ENCODE data around the gene ATP9A. TPM values are rescaled to one million over a fixed set of nuclear protein-coding genes. Genes with fewer than 3 reads are reported as not detected.

Gene ATP9A
- total RNA-seq, 3 donors from 2014 or later, result 54.0 to 102 (median 59.4) TPM

DNA sequence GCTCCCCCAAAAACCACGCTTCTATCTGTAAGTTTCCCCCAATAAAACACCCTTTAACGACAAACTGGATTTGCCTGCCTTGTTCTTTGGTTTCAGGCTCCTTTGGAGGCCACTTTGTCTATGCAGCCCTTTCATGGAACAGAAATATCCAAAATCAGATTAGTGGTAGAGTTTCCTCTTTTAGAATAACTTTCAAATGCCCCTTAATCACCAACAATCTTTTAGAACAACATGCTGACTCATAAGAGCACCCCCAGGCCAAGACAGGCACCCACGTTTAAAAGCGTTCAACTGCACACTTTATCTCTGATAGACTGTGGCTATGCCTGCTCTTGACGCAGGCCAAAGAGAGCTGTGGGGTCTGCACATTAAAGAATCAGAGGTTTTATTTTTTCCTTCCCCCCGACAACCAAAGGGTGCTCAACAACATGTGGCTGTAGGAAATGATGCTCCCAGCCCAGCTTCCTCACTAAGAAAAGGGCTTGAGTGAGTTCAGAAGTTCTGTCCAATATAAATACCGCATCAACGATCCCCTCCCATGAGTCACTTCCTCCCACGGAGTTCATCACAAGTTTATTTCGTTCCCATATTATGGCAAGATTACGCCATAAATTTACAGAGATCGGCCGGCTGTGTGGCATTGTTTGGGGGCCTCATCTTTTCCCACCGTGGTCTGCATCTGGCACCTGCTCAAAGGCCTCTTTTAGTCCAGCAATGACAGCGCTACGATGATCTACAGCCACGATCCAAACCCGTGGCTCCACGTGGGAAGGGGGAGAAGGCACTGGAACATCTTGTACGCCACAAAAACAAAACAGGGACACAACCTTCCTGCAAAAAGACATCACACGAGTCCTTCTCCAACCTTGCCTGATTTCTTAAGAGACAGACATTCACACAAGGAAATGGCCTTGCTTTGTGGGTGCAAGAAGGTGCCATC, 136.9 kb downstream of the ATP9A start:
- TF ChIP-seq, protein P1, sequence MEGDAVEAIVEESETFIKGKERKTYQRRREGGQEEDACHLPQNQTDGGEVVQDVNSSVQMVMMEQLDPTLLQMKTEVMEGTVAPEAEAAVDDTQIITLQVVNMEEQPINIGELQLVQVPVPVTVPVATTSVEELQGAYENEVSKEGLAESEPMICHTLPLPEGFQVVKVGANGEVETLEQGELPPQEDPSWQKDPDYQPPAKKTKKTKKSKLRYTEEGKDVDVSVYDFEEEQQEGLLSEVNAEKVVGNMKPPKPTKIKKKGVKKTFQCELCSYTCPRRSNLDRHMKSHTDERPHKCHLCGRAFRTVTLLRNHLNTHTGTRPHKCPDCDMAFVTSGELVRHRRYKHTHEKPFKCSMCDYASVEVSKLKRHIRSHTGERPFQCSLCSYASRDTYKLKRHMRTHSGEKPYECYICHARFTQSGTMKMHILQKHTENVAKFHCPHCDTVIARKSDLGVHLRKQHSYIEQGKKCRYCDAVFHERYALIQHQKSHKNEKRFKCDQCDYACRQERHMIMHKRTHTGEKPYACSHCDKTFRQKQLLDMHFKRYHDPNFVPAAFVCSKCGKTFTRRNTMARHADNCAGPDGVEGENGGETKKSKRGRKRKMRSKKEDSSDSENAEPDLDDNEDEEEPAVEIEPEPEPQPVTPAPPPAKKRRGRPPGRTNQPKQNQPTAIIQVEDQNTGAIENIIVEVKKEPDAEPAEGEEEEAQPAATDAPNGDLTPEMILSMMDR (IDR thresholded peaks at IDR 0.05), result no peak
- Histone ChIP-seq H3K4me3 (no peak overlapping the region), H3K4me1 (ENCODE audit: low read depth) (no peaks in the 10 kb centered on the region), H3K36me3 (ENCODE audit: low read depth) (no peaks in the 10 kb centered on the region), H3K9me3 (no peaks in the 10 kb centered on the region)
- ATAC-seq (peak; percentile 58), DNase-seq (peak in 1 of 3 donors; percentile 19)
- intact Hi-C loops (cut with DNase I, micrococcal nuclease), result no loop called here

- no peak overlapping the region for H3K4me3 ChIP-seq
- TF ChIP-seq, protein P1 (IDR thresholded peaks at IDR 0.05), result no peak
- no peak for DNase-seq
- H3K9me3 ChIP-seq, result no peaks in the 10 kb centered on the region
- ATAC-seq, result no peak
- H3K4me1 ChIP-seq (ENCODE audit: low read depth), result no peaks in the 10 kb centered on the region
- intact Hi-C loops (cut with DNase I, micrococcal nuclease), result no loop called here
- H3K36me3 ChIP-seq (ENCODE audit: low read depth), result no peaks in the 10 kb centered on the region
These were observed 138.7 kb downstream of the ATP9A start for GRCh38 chr20:51629399-51630058.

GRCh38 chr20:51628533-51629398, 139.4 kb downstream of the ATP9A start:
- Histone ChIP-seq H3K36me3 (ENCODE audit: low read depth) (no peaks in the 10 kb centered on the region), H3K4me1 (ENCODE audit: low read depth) (no peaks in the 10 kb centered on the region), H3K9me3 (no peaks in the 10 kb centered on the region), H3K4me3 (no peak overlapping the region)
- no peak for DNase-seq
- intact Hi-C loops (cut with DNase I, micrococcal nuclease), result no loop called here
- peak; percentile 55 for ATAC-seq
- TF ChIP-seq, protein P1 (IDR thresholded peaks at IDR 0.05), result no peak

DNA sequence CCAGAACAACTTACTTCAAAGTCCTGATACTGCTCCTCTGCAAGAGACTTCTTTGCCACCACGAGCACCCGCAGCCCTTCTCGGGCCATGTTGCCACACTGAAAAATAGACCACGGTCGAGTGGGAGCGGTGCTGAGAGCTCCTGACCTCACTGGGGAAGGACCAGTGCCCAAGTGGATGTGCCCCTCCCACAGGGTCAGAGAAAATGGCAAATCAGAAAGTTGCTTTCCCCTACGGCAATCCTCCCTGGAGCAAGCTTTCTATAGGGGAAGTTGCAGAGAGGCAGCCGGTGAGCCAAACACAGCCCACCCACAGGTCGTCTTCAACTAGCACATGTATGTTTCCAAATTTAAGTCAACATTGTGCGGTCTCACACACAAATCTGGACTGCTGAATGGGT, 140.6 kb downstream of the ATP9A start:
- no peaks in the 10 kb centered on the region for H3K9me3 ChIP-seq
- no peak overlapping the region for H3K4me3 ChIP-seq
- TF ChIP-seq, protein P1 (IDR thresholded peaks at IDR 0.05), result no peak
- no peak for DNase-seq
- no peak for ATAC-seq
- intact Hi-C loops (cut with DNase I, micrococcal nuclease), result no loop called here
- H3K36me3 ChIP-seq (ENCODE audit: low read depth), result no peaks in the 10 kb centered on the region
- no peaks in the 10 kb centered on the region for H3K4me1 ChIP-seq (ENCODE audit: low read depth)

DNA sequence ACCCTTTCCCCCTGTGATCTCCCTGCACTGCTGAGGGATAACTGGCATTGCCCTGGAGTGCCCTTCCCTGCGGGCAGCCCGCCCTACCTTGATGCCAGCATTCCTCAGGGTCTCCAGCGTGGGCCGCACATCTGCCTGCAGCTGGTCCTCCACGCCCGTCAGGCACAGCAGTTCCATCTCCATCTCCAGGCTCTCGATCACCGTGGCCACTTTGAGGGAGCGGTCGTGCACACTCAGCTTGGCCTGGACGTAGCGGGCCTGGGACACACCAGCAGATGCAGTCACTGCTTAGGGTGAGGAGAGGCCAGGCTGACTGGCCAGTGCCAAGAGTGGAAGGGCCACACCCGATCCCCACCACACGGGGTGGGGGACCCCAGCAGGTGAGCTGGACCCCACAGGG, 143.1 kb downstream of the ATP9A start:
- no peak overlapping the region for H3K4me3 ChIP-seq
- DNase-seq, result no peak
- H3K4me1 ChIP-seq (ENCODE audit: low read depth), result no peaks in the 10 kb centered on the region
- no peaks in the 10 kb centered on the region for H3K36me3 ChIP-seq (ENCODE audit: low read depth)
- ATAC-seq, result no peak
- no peaks in the 10 kb centered on the region for H3K9me3 ChIP-seq
- TF ChIP-seq, protein P1 (IDR thresholded peaks at IDR 0.05), result no peak
- intact Hi-C loops (cut with DNase I, micrococcal nuclease), result no loop called here
